Kidney (tissue), 14 donors: ENCODE data around the gene PXYLP1. TPM values are rescaled to one million over a fixed set of nuclear protein-coding genes. Genes with fewer than 3 reads are reported as not detected.
"Not testable (repeated sequence)": the region's sequence is repeated elsewhere in the genome, so short reads cannot be mapped to it uniquely, and the experiment has no call there.

Source experiments
- DNase-seq, 5 donors: peaks; one replicate each; pipeline ENCODE4 v3.0.0-alpha.2; 2013 to 2020
- FAIRE-seq: peaks from 2 replicates; lab custom pipeline; 2012; peaks lifted over from hg19 to GRCh38; lab: Jason Lieb, UNC
- H3K27ac ChIP-seq, 2 donors: one replicate each; pipeline ENCODE4 v1.7.0; 2013; ENCODE audit warnings: low read depth in 2 of 2, low read length in 2 of 2, inconsistent platforms in 1 of 2
- H3K27me3 ChIP-seq: one replicate; pipeline ENCODE4 v1.7.1; 2013; ENCODE audit warnings: low read length, inconsistent platforms; ENCODE audit not compliant: control insufficient read depth, insufficient read depth
- H3K36me3 ChIP-seq, 3 donors: one replicate each; pipeline versions ENCODE4 v1.7.0 to v1.7.1; 2013; ENCODE audit warnings: low read length in 3 of 3, control low read depth in 1 of 3, inconsistent platforms in 1 of 3; ENCODE audit not compliant: insufficient read depth in 3 of 3, control insufficient read depth in 2 of 3
- H3K4me1 ChIP-seq, 3 donors: one replicate each; pipeline versions ENCODE4 v1.7.0 to v1.7.1; 2013; ENCODE audit warnings: low read length in 3 of 3, inconsistent platforms in 1 of 3, low read depth in 1 of 3; ENCODE audit not compliant: control insufficient read depth in 2 of 3, insufficient read depth in 2 of 3
- H3K4me3 ChIP-seq, 3 donors: one replicate each; pipeline versions ENCODE4 v1.7.0 to v1.8.1; 2013; ENCODE audit warnings: low read length in 3 of 3, control low read depth in 1 of 3, inconsistent platforms in 1 of 3
- H3K9ac ChIP-seq, 3 donors: one replicate each; pipeline versions ENCODE4 v1.7.0 to v1.7.1; 2013; ENCODE audit warnings: low read length in 3 of 3, control low read depth in 1 of 3, inconsistent platforms in 1 of 3
- H3K9me3 ChIP-seq, 3 donors: one replicate each; pipeline versions ENCODE4 v1.7.0 to v1.7.1; 2013; ENCODE audit warnings: low read length in 3 of 3, control low read depth in 1 of 3, inconsistent platforms in 1 of 3; ENCODE audit not compliant: control insufficient read depth in 2 of 3, insufficient read depth in 1 of 3
- intact Hi-C: fragments of 100-400 bp; cut with DNase I; formaldehyde crosslinking; loops from one replicate; pipeline ENCODE4 v1.11.1; 2022
- polyA plus RNA-seq: library from polyadenylated mRNA; stranded (reverse); fragments of 350-450 nt; fragmentation: Illumina TruSeq; extraction: RNeasy Lipid Tissue Mini Kit (QIAGEN cat#74804); gene quantifications from one replicate; pipeline ENCODE4 v1.2.3, GENCODE V29; 2014; ENCODE audit warnings: low read depth, low replicate concordance; ENCODE audit not compliant: insufficient read depth
- total RNA-seq: library from RNA; stranded (reverse); fragmentation: NEBNext Ultra II Directional; extraction: Animal tissue kit (Norgen Biotek cat#: 25700); gene quantifications from one replicate; pipeline ENCODE4 v1.2.1, GENCODE V29; 2021
- TF ChIP-seq, protein P1 (sequence below): IDR thresholded peaks from 3 replicates; pipeline ENCODE4 v1.5.1; 2012; ENCODE audit warnings: mild to moderate bottlenecking, moderate library complexity, borderline replicate concordance; ENCODE audit not compliant: insufficient read depth; ENCODE audit errors: extremely low read depth
- donor health status: control.
- donor health status: control.
- donor health status: control.
- donor health status: control.
- donor health status: control.
- donor health status: DM: yes; HTN: yes; CAD: no.
- donor health status: Normal renal cell carcinoma (clear cell type).

The PXYLP1 gene
- total and polyA plus RNA-seq, 2 donors from 2014 or later = 5.4 to 11.9 TPM

DNA sequence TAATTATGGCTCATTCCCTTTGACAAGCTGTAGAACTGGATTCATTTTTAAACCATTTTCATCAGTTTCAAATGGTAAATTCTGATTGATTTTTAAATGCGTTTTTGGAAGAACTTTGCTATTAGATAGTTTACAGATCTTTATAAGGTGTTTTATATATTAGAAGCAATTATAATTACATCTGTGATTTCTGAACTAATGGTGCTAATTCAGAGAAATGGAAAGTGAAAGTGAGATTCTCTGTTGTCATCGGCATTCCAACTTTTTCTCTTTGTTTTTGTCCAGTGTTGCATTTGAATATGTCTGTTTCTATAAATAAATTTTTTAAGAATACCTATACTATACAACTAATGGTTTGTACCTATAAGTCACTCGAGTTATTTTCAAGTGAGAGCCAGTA lies 62.7 kb downstream of the PXYLP1 start:
- TF ChIP-seq, protein P1, sequence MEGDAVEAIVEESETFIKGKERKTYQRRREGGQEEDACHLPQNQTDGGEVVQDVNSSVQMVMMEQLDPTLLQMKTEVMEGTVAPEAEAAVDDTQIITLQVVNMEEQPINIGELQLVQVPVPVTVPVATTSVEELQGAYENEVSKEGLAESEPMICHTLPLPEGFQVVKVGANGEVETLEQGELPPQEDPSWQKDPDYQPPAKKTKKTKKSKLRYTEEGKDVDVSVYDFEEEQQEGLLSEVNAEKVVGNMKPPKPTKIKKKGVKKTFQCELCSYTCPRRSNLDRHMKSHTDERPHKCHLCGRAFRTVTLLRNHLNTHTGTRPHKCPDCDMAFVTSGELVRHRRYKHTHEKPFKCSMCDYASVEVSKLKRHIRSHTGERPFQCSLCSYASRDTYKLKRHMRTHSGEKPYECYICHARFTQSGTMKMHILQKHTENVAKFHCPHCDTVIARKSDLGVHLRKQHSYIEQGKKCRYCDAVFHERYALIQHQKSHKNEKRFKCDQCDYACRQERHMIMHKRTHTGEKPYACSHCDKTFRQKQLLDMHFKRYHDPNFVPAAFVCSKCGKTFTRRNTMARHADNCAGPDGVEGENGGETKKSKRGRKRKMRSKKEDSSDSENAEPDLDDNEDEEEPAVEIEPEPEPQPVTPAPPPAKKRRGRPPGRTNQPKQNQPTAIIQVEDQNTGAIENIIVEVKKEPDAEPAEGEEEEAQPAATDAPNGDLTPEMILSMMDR = no peak
- Histone ChIP-seq H3K9ac (peak overlapping the region in 1 of 3 donors; percentile 19), H3K36me3 (peaks cover 0 to 4% (median 0%) of the 10 kb centered on the region in 3 donors), H3K4me1 (peaks cover 0 to 7% (median 0%) of the 10 kb centered on the region in 3 donors), H3K4me3 (peak overlapping the region in 2 of 3 donors; percentile 43 to 65), H3K27me3 (no peaks in the 10 kb centered on the region), H3K27ac (no peak overlapping the region), H3K9me3 (no peaks in the 10 kb centered on the region)
- FAIRE-seq (peak; percentile 66), DNase-seq (no peak)
- intact Hi-C loops = no loop called here

GRCh38 chr3:141294848-141295247 lies 63.2 kb downstream of the PXYLP1 start:
- Histone ChIP-seq H3K9ac (peak overlapping the region in 2 of 3 donors; percentile 19 to 41), H3K27me3 (no peaks in the 10 kb centered on the region), H3K27ac (no peak overlapping the region), H3K9me3 (no peaks in the 10 kb centered on the region), H3K4me3 (peak overlapping the region in 2 of 3 donors; percentile 43 to 65), H3K36me3 (peaks cover 0 to 4% (median 0%) of the 10 kb centered on the region in 3 donors), H3K4me1 (peaks cover 0 to 7% (median 0%) of the 10 kb centered on the region in 3 donors)
- FAIRE-seq (no peak), DNase-seq (no peak)
- intact Hi-C loops = no loop called here
- TF ChIP-seq, protein P1 = no peak

DNA sequence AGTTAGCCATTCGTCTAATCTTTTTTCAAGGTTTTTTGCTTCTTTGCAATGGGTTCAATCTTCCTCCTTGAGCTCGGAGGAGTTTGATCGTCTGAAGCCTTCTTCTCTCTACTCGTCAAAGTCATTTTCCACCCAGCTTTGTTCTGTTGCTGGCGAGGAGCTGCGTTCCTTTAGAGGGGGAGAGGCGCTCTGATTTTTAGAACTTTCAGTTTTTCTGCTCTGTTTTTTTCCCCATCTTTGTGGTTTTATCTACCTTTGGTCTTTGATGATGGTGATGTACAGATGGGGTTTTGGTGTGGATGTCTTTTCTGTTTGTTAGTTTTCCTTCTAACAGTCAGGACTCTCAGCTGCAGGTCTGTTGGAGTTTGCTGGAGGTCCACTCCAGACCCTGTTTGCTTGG lies 68.8 kb downstream of the PXYLP1 start:
- intact Hi-C loops = loop anchor here (10.0 kb wide), 1 partner anchor 154 kb away; no protein-coding TSS in a partner anchor
- not testable (repeated sequence) for H3K36me3 ChIP-seq, H3K9me3 ChIP-seq, H3K4me1 ChIP-seq, FAIRE-seq, DNase-seq, H3K9ac ChIP-seq, H3K27ac ChIP-seq, H3K27me3 ChIP-seq, H3K4me3 ChIP-seq

GRCh38 chr3:141302364-141303141 lies 70.9 kb downstream of the PXYLP1 start:
- TF ChIP-seq, protein P1 = no peak
- H3K9me3 ChIP-seq = no peaks in the 10 kb centered on the region
- no peaks in the 10 kb centered on the region for H3K4me1 ChIP-seq
- FAIRE-seq (no peak), DNase-seq (no peak)
- H3K27ac ChIP-seq = no peak overlapping the region
- no peaks in the 10 kb centered on the region for H3K36me3 ChIP-seq
- intact Hi-C loops = loop anchor here (10.0 kb wide), 1 partner anchor 152 kb away; no protein-coding TSS in a partner anchor
- no peak overlapping the region for H3K9ac ChIP-seq
- H3K4me3 ChIP-seq = no peak overlapping the region
- H3K27me3 ChIP-seq = no peaks in the 10 kb centered on the region
